ENCODE results near the gene CPEB4. TPM values are rescaled to one million over a fixed set of nuclear protein-coding genes. Genes with fewer than 3 reads are reported as not detected.

The CPEB4 gene
- total RNA-seq, 4 donors from 2014 or later: 97.8 to 109 (median 102) TPM

GRCh38 chr5:173962436-173962972 is 74.4 kb downstream of the CPEB4 start:
- Histone ChIP-seq H3K4me3 (peak overlapping the region in 2 of 4 donors; percentile 30 to 34), H3K27ac (peak overlapping the region; percentile 76 to 88 (median 84)), H3K36me3 (peaks cover 0 to 5% of the 10 kb centered on the region in 2 donors), H3K9me3 (no peaks in the 10 kb centered on the region), H3K4me1 (peaks cover 16 to 26% of the 10 kb centered on the region in 2 donors), H3K27me3 (no peaks in the 10 kb centered on the region)
- intact Hi-C loops (cut with DNase I; ENCODE audit: low total_unique reads): loop anchor here (2.0 kb wide), 1 partner anchor 196 kb away; no protein-coding TSS in a partner anchor
- in situ Hi-C loops (cut with MboI; ENCODE audit: low sequenced_read_pairs in 4 of 4): loop anchor here (10.0 to 25.0 kb wide), 4 partner anchors 68 to 208 kb away; no protein-coding TSS in a partner anchor
- DNase-seq: no peak
- ATAC-seq: peak; percentile 17 to 43
- TF ChIP-seq POLR2A (IDR thresholded peaks at IDR 0.05) (no peak), CTCF (IDR thresholded peaks at IDR 0.05 in 4 of 5, conservative IDR thresholded peaks at IDR 0.05 in 1 of 5) (no peak)

- TF ChIP-seq CTCF (IDR thresholded peaks at IDR 0.05 in 4 of 5, conservative IDR thresholded peaks at IDR 0.05 in 1 of 5): no peak
- peak in 1 of 2 donors; percentile 29 for TF ChIP-seq POLR2A (IDR thresholded peaks at IDR 0.05)
- peak overlapping the region; percentile 76 to 88 (median 84) for H3K27ac ChIP-seq
- peak; percentile 46 to 47 for DNase-seq
- H3K9me3 ChIP-seq: no peaks in the 10 kb centered on the region
- H3K4me3 ChIP-seq: peak overlapping the region; percentile 2 to 34 (median 17)
- H3K36me3 ChIP-seq: no peaks in the 10 kb centered on the region
- ATAC-seq: peak; percentile 89 to 95
- intact Hi-C loops (cut with DNase I; ENCODE audit: low total_unique reads): loop anchor here (2.0 kb wide), 1 partner anchor 197 kb away; no protein-coding TSS in a partner anchor
- H3K4me1 ChIP-seq: peaks cover 16 to 26% of the 10 kb centered on the region in 2 donors
- H3K27me3 ChIP-seq: no peaks in the 10 kb centered on the region
- in situ Hi-C loops (cut with MboI; ENCODE audit: low sequenced_read_pairs in 4 of 4): loop anchor here (10.0 to 25.0 kb wide), 4 partner anchors 69 to 209 kb away; no protein-coding TSS in a partner anchor
Measured at GRCh38 chr5:173963182-173963838, 75.2 kb downstream of the CPEB4 start.

DNA sequence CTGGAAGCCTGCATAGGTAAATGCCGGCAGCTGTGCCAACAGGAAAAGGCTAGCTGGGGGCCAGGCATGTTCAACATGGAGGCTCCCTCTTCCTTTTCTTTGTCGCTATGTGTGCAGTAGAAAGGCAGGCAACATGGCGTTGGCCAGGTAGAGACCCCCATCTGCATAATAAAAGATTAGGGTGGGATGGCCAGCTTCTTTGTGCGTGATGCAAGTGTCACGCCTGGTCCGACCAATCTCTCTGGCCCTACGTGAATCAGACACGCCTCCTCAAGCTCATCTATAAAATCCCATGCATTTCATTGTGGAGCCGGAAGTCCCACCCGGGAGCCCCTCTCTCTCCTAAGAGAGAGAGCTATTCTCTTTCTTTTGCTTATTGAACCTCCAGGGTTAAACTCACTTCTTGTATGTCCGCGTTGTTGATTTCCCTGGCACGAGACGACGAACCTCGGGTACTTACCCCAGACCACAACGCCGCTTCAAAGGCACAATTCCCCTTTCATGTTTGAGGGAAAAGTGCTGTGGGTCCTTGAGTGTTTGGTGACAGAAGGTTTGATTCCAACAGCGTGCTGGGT is 75.8 kb downstream of the CPEB4 start:
- ATAC-seq (peak in 1 of 2 donors; percentile 13), DNase-seq (no peak)
- intact Hi-C loops (cut with DNase I; ENCODE audit: low total_unique reads): loop anchor here (2.0 kb wide), 1 partner anchor 197 kb away; no protein-coding TSS in a partner anchor
- in situ Hi-C loops (cut with MboI; ENCODE audit: low sequenced_read_pairs in 4 of 4): loop anchor here (10.0 to 25.0 kb wide), 4 partner anchors 69 to 209 kb away; no protein-coding TSS in a partner anchor
- TF ChIP-seq CTCF (IDR thresholded peaks at IDR 0.05 in 4 of 5, conservative IDR thresholded peaks at IDR 0.05 in 1 of 5): no peak
- TF ChIP-seq POLR2A (IDR thresholded peaks at IDR 0.05): peak in 1 of 2 donors; percentile 46
- H3K4me1 ChIP-seq: peaks cover 16 to 25% of the 10 kb centered on the region in 2 donors
- no peaks in the 10 kb centered on the region for H3K36me3 ChIP-seq
- peak overlapping the region in 3 of 4 donors; percentile 2 to 30 (median 4) for H3K4me3 ChIP-seq
- H3K27ac ChIP-seq: peak overlapping the region; percentile 76 to 88 (median 84)
- no peaks in the 10 kb centered on the region for H3K9me3 ChIP-seq
- H3K27me3 ChIP-seq: no peaks in the 10 kb centered on the region

GRCh38 chr5:173964506-173964905 is 76.4 kb downstream of the CPEB4 start:
- Histone ChIP-seq H3K9me3 (no peaks in the 10 kb centered on the region), H3K4me3 (no peak overlapping the region), H3K27me3 (no peaks in the 10 kb centered on the region), H3K27ac (peak overlapping the region in 2 of 4 donors; percentile 37 to 84), H3K4me1 (peaks cover 21 to 26% of the 10 kb centered on the region in 2 donors), H3K36me3 (no peaks in the 10 kb centered on the region)
- intact Hi-C loops (cut with DNase I; ENCODE audit: low total_unique reads) (no loop called here), in situ Hi-C loops (cut with MboI; ENCODE audit: low sequenced_read_pairs in 4 of 4) (loop anchor here (10.0 to 25.0 kb wide), 4 partner anchors 70 to 210 kb away; no protein-coding TSS in a partner anchor)
- TF ChIP-seq CTCF (IDR thresholded peaks at IDR 0.05 in 4 of 5, conservative IDR thresholded peaks at IDR 0.05 in 1 of 5): no peak
- no peak for TF ChIP-seq POLR2A (IDR thresholded peaks at IDR 0.05)
- DNase-seq (no peak), ATAC-seq (no peak)
